ENCODE measurements around the gene SMG6. TPM values are rescaled to one million over a fixed set of nuclear protein-coding genes. Genes with fewer than 3 reads are reported as not detected.

SMG6 gene
- total RNA-seq, 1 experiment from 2014 or later, result 13.5 TPM

GRCh38 chr17:2183346-2183745 lies 120.2 kb downstream of the SMG6 start:
- no peak for TF ChIP-seq CTCF (IDR thresholded peaks at IDR 0.05; ENCODE audit: unreplicated experiment)
- peaks cover 4% of the 10 kb centered on the region for H3K36me3 Mint-ChIP-seq (ENCODE audit: insufficient read depth, unreplicated experiment)
- no TSS peak for BruUV-seq (replicated peaks)
- no peaks in the 10 kb centered on the region for H3K4me1 Mint-ChIP-seq (ENCODE audit: low read depth, unreplicated experiment)
- no peaks in the 10 kb centered on the region for H3K9me3 Mint-ChIP-seq (ENCODE audit: low read depth, unreplicated experiment)
- intact Hi-C loops (cut with micrococcal nuclease; ENCODE audit: unreplicated experiment), result no loop called here
- H3K27ac Mint-ChIP-seq (ENCODE audit: unreplicated experiment), result no peak overlapping the region
- DNase-seq, result no peak
- CTCF ChIA-PET, result no interaction called here
- H3K27me3 Mint-ChIP-seq (ENCODE audit: unreplicated experiment), result no peaks in the 10 kb centered on the region
- H3K4me3 Mint-ChIP-seq (ENCODE audit: low read depth, unreplicated experiment), result no peak overlapping the region

- DNase-seq, result no peak
- CTCF ChIA-PET, result no interaction called here
- H3K4me1 Mint-ChIP-seq (ENCODE audit: low read depth, unreplicated experiment), result no peaks in the 10 kb centered on the region
- TF ChIP-seq CTCF (IDR thresholded peaks at IDR 0.05; ENCODE audit: unreplicated experiment), result no peak
- no peak overlapping the region for H3K27ac Mint-ChIP-seq (ENCODE audit: unreplicated experiment)
- H3K36me3 Mint-ChIP-seq (ENCODE audit: insufficient read depth, unreplicated experiment), result no peaks in the 10 kb centered on the region
- no peaks in the 10 kb centered on the region for H3K9me3 Mint-ChIP-seq (ENCODE audit: low read depth, unreplicated experiment)
- no peaks in the 10 kb centered on the region for H3K27me3 Mint-ChIP-seq (ENCODE audit: unreplicated experiment)
- no peak overlapping the region for H3K4me3 Mint-ChIP-seq (ENCODE audit: low read depth, unreplicated experiment)
- BruUV-seq (replicated peaks), result no TSS peak
- intact Hi-C loops (cut with micrococcal nuclease; ENCODE audit: unreplicated experiment), result no loop called here
These were observed 121.6 kb downstream of the SMG6 start for GRCh38 chr17:2181897-2182448.

GRCh38 chr17:2181206-2181896 lies 122.2 kb downstream of the SMG6 start:
- no TSS peak for BruUV-seq (replicated peaks)
- Mint-ChIP-seq H3K27me3 (ENCODE audit: unreplicated experiment) (no peaks in the 10 kb centered on the region), H3K36me3 (ENCODE audit: insufficient read depth, unreplicated experiment) (no peaks in the 10 kb centered on the region), H3K27ac (ENCODE audit: unreplicated experiment) (no peak overlapping the region), H3K4me3 (ENCODE audit: low read depth, unreplicated experiment) (no peak overlapping the region), H3K9me3 (ENCODE audit: low read depth, unreplicated experiment) (no peaks in the 10 kb centered on the region), H3K4me1 (ENCODE audit: low read depth, unreplicated experiment) (no peaks in the 10 kb centered on the region)
- intact Hi-C loops (cut with micrococcal nuclease; ENCODE audit: unreplicated experiment), result no loop called here
- no peak for TF ChIP-seq CTCF (IDR thresholded peaks at IDR 0.05; ENCODE audit: unreplicated experiment)
- DNase-seq, result no peak
- CTCF ChIA-PET, result no interaction called here

- H3K27ac Mint-ChIP-seq (ENCODE audit: unreplicated experiment), result no peak overlapping the region
- no peak overlapping the region for H3K4me3 Mint-ChIP-seq (ENCODE audit: low read depth, unreplicated experiment)
- no peak for DNase-seq
- H3K36me3 Mint-ChIP-seq (ENCODE audit: insufficient read depth, unreplicated experiment), result no peaks in the 10 kb centered on the region
- H3K27me3 Mint-ChIP-seq (ENCODE audit: unreplicated experiment), result no peaks in the 10 kb centered on the region
- no TSS peak for BruUV-seq (replicated peaks)
- no peak for TF ChIP-seq CTCF (IDR thresholded peaks at IDR 0.05; ENCODE audit: unreplicated experiment)
- no peaks in the 10 kb centered on the region for H3K4me1 Mint-ChIP-seq (ENCODE audit: low read depth, unreplicated experiment)
- intact Hi-C loops (cut with micrococcal nuclease; ENCODE audit: unreplicated experiment), result no loop called here
- CTCF ChIA-PET, result no interaction called here
- H3K9me3 Mint-ChIP-seq (ENCODE audit: low read depth, unreplicated experiment), result no peaks in the 10 kb centered on the region
These were observed 122.8 kb downstream of the SMG6 start for GRCh38 chr17:2180768-2181167.
